Endothelial cell of umbilical vein (primary cell): ENCODE results near the gene TOPORS. TPM values are rescaled to one million over a fixed set of nuclear protein-coding genes. Genes with fewer than 3 reads are reported as not detected.
A peak's percentile ranks its signal among the peaks of the same experiment; 100 is the strongest.

Source experiments
- BruUV-seq: library from RNA; stranded (reverse); fragments of 400-500 nt; replicated peaks from 2 replicates; lab custom pipeline; 2021; lab: Mats Ljungman, UMichigan
- CTCF ChIA-PET: fragments of 300-600, 350-600 bp; sonication (Branson Sonifier 250); formaldehyde crosslinking; loops from one replicate; lab custom pipeline; 2021; ENCODE audit warnings: antibody characterized with exemption, inconsistent platforms; lab: Charles Lee
- POLR2A ChIA-PET: fragments of 300-600, 350-600 bp; sonication (Branson Sonifier 250); formaldehyde crosslinking; loops from one replicate; lab custom pipeline; 2021; ENCODE audit warnings: antibody characterized with exemption, inconsistent platforms; lab: Charles Lee
- DNase-seq: peaks from one replicate; pipeline ENCODE4 v3.0.0-alpha.2; 2011; ENCODE audit warnings: low read depth, low spot score
- FAIRE-seq: peaks from 2 replicates; lab custom pipeline; 2011; peaks lifted over from hg19 to GRCh38; lab: Jason Lieb, UNC
- H2AFZ ChIP-seq: 2 replicates; pipeline ENCODE4 v1.6.0; 2012; ENCODE audit warnings: low read depth, low read length, control low read depth, inconsistent platforms
- H3K27ac ChIP-seq: 2 replicates; pipeline ENCODE4 v1.5.1; 2011; ENCODE audit warnings: low read depth, mild to moderate bottlenecking, control low read depth, low read length, moderate library complexity; ENCODE audit not compliant: insufficient read depth
- H3K27me3 ChIP-seq, 2 experiments: 2 replicates each; pipeline versions ENCODE4 v1.6.0 to v1.6.1; 2011; ENCODE audit warnings: low read length in 2 of 2, mixed read lengths in 1 of 2; ENCODE audit not compliant: control insufficient read depth in 2 of 2, insufficient read depth in 2 of 2
- H3K36me3 ChIP-seq, 2 experiments: 2 replicates in 1 of 2; 3 replicates in 1 of 2; pipeline ENCODE4 v1.5.1; 2011; ENCODE audit warnings: low read length in 2 of 2, mild to moderate bottlenecking in 1 of 2, moderate library complexity in 1 of 2; ENCODE audit not compliant: control insufficient read depth in 2 of 2, insufficient read depth in 2 of 2; ENCODE audit errors: extremely low read depth in 1 of 2
- H3K4me1 ChIP-seq: 3 replicates; pipeline ENCODE4 v1.5.1; 2011; ENCODE audit warnings: mild to moderate bottlenecking, low read length; ENCODE audit not compliant: control insufficient read depth, insufficient read depth; ENCODE audit errors: extremely low read depth
- H3K4me2 ChIP-seq: 2 replicates; pipeline ENCODE4 v1.6.1; 2011; ENCODE audit warnings: low read length, control low read depth, mixed read lengths; ENCODE audit not compliant: insufficient read depth
- H3K4me3 ChIP-seq, 3 experiments: fragments of 200-600 bp in 1 of 3; sonication (generic), shearing (Covaris generic) in 1 of 3; replicated peaks in 1 of 3; 2 replicates each; pipeline ENCODE4 v1.5.1; 2011 to 2016; ENCODE audit warnings: control low read depth in 3 of 3, low read length in 3 of 3, mild to moderate bottlenecking in 2 of 3, inconsistent platforms in 1 of 3, low read depth in 1 of 3, moderate library complexity in 1 of 3; ENCODE audit not compliant: insufficient read depth in 1 of 3
- H3K79me2 ChIP-seq: 2 replicates; pipeline ENCODE4 v1.6.0; 2012; ENCODE audit warnings: low read length, inconsistent platforms; ENCODE audit not compliant: control insufficient read depth, insufficient read depth
- H3K9ac ChIP-seq: replicated peaks from 2 replicates; pipeline ENCODE3; 2011; ENCODE audit warnings: low read length, control low read depth; ENCODE audit not compliant: insufficient read depth; ENCODE audit errors: extremely low read depth
- H3K9me1 ChIP-seq: replicated peaks from 3 replicates; pipeline ENCODE4 v1.6.0; 2011; ENCODE audit warnings: mild to moderate bottlenecking, low read length; ENCODE audit not compliant: control insufficient read depth, insufficient read depth; ENCODE audit errors: extremely low read depth
- H3K9me3 ChIP-seq: replicated peaks from 2 replicates; pipeline ENCODE4 v1.5.1; 2012; ENCODE audit warnings: low read length, inconsistent platforms; ENCODE audit not compliant: control insufficient read depth, insufficient read depth
- H4K20me1 ChIP-seq: replicated peaks from 2 replicates; pipeline ENCODE3; 2011; ENCODE audit warnings: mild to moderate bottlenecking, low read length; ENCODE audit not compliant: control insufficient read depth, insufficient read depth; ENCODE audit errors: extremely low read depth
- CTCF ChIP-seq, 2 donors: IDR thresholded peaks; 1 replicate in 1 of 2; 2 replicates in 1 of 2; pipeline ENCODE4 v1.5.1; 2011; ENCODE audit warnings: low read length in 2 of 2, mild to moderate bottlenecking in 2 of 2, moderate library complexity in 2 of 2, control low read depth in 1 of 2, inconsistent platforms in 1 of 2, low read depth in 1 of 2; ENCODE audit not compliant: insufficient read depth in 1 of 2; ENCODE audit errors: extremely low read depth in 1 of 2
- EZH2 ChIP-seq: IDR thresholded peaks from 2 replicates; pipeline ENCODE4 v1.6.1; 2012; ENCODE audit warnings: borderline replicate concordance, low read depth, mild to moderate bottlenecking, moderate library complexity, low read length, inconsistent platforms; ENCODE audit not compliant: severe bottlenecking
- FOS ChIP-seq: IDR thresholded peaks from 2 replicates; pipeline ENCODE4 v1.6.1; 2011; ENCODE audit warnings: mild to moderate bottlenecking, low read length, moderate library complexity, borderline replicate concordance; ENCODE audit not compliant: insufficient read depth
- GATA2 ChIP-seq: IDR thresholded peaks from 2 replicates; pipeline ENCODE4 v1.7.0; 2011; ENCODE audit warnings: low read depth, mild to moderate bottlenecking, moderate library complexity, mixed read lengths, low read length; ENCODE audit not compliant: insufficient read length, insufficient read depth
- JUN ChIP-seq: IDR thresholded peaks from 2 replicates; pipeline ENCODE4 v1.6.1; 2011; ENCODE audit warnings: borderline replicate concordance, low read depth; ENCODE audit not compliant: insufficient read length, insufficient read depth
- MAX ChIP-seq: IDR thresholded peaks from 2 replicates; pipeline ENCODE4 v1.6.1; 2011; ENCODE audit not compliant: insufficient read depth, insufficient read length
- MYC ChIP-seq: IDR thresholded peaks from one replicate; pipeline ENCODE4 v1.6.1; 2011; ENCODE audit warnings: mild to moderate bottlenecking, low read depth, low read length
- POLR2A ChIP-seq: IDR thresholded peaks from 2 replicates; pipeline ENCODE4 v1.6.1; 2012; ENCODE audit warnings: low read depth, mild to moderate bottlenecking, control low read depth, low read length
- POLR2AphosphoS5 ChIP-seq: IDR thresholded peaks from 2 replicates; pipeline ENCODE4 v1.6.1; 2012; ENCODE audit warnings: low read depth, mild to moderate bottlenecking, control low read depth, low read length, moderate library complexity; ENCODE audit not compliant: insufficient read depth
- dilution Hi-C: fragments of 300-500 bp; cut with MboI; formaldehyde crosslinking; loops from one replicate; pipeline ENCODE4 v1.15.0; 2019; ENCODE audit warnings: low sequenced_read_pairs; ENCODE audit not compliant: extremely low pct_ligation_motif_present
- intact Hi-C: fragments of 100-400 bp; cut with micrococcal nuclease; formaldehyde crosslinking; loops from one replicate; pipeline ENCODE4 v1.10.0; 2022
- polyA plus RNA-seq, 4 experiments: library from polyadenylated mRNA; depleted of rRNA in 3 of 4; stranded (reverse) in 3 of 4; unstranded in 1 of 4; fragments of >200 nt; gene quantifications; 2 replicates each; pipeline versions ENCODE4 v1.2.1 to v1.2.3, GENCODE V29; 2011 to 2012; ENCODE audit warnings: missing spikeins in 1 of 4
- total RNA-seq: library from RNA; stranded (reverse); gene quantifications from 2 replicates; pipeline ENCODE4 v1.2.3, GENCODE V29; 2021

TOPORS gene
- total and polyA plus RNA-seq, 2 donors (not counting 3 experiments of a cell fraction or from before 2014, with no cell fraction given), result 6.1 to 16.2 TPM

- DNase-seq, result no peak
- H3K9me1 ChIP-seq, result no peaks in the 10 kb centered on the region
- peaks cover 30% of the 10 kb centered on the region for H3K79me2 ChIP-seq
- no peak overlapping the region for H3K4me3 ChIP-seq
- no peaks in the 10 kb centered on the region for H3K27me3 ChIP-seq
- no peak overlapping the region for H3K9ac ChIP-seq
- H3K4me2 ChIP-seq, result peak overlapping the region; percentile 5
- ChIA-PET CTCF (interaction anchor here (4.9 kb wide), 1 partner anchor 146 kb away, joined by 172 read pairs; no protein-coding TSS in a partner anchor), POLR2A (no interaction called here)
- no peak overlapping the region for H3K27ac ChIP-seq
- no peaks in the 10 kb centered on the region for H4K20me1 ChIP-seq
- H3K4me1 ChIP-seq, result peaks cover 15% of the 10 kb centered on the region
- FAIRE-seq, result no peak
- H2AFZ ChIP-seq, result no peak overlapping the region
- TF ChIP-seq CTCF (IDR thresholded peaks at IDR 0.05; ENCODE audit: extremely low read depth in 1 of 2, insufficient read depth in 1 of 2, low read depth in 1 of 2, low read length in 2 of 2) (no peak), POLR2AphosphoS5 (no peak), EZH2 (no peak), GATA2 (no peak), POLR2A (no peak), MYC (no peak), MAX (no peak), JUN (no peak), FOS (no peak)
- no peaks in the 10 kb centered on the region for H3K9me3 ChIP-seq
- dilution Hi-C loops, result no loop called here
- no peaks in the 10 kb centered on the region for H3K36me3 ChIP-seq
- BruUV-seq, result no TSS peak
- intact Hi-C loops, result no loop called here
These were observed 28.5 kb downstream of the TOPORS start for GRCh38 chr9:32523910-32524309.
